Neural cell (in vitro differentiated cells): Measurements from ENCODE around the gene SEMA3F. TPM values are rescaled to one million over a fixed set of nuclear protein-coding genes. Genes with fewer than 3 reads are reported as not detected.

Experiments
- H2AFZ ChIP-seq: fragments of 200-600, 300-800 bp; sonication (generic), shearing (Covaris generic); 2 replicates; pipeline ENCODE4 v1.6.0; 2014; ENCODE audit warnings: low read depth, mild to moderate bottlenecking, antibody characterized with exemption, low read length, moderate library complexity
- H3F3A ChIP-seq: fragments of 200-600 bp; shearing (Covaris generic); 2 replicates; pipeline ENCODE4 v1.6.1; 2016; ENCODE audit warnings: mild to moderate bottlenecking, moderate library complexity, mixed read lengths, antibody characterized with exemption, low read length; ENCODE audit not compliant: insufficient read depth, poor library complexity, severe bottlenecking
- H3K27ac ChIP-seq: fragments of 200-600, 300-800 bp; sonication (generic), shearing (Covaris generic); 2 replicates; pipeline ENCODE4 v1.5.1; 2014; ENCODE audit warnings: mild to moderate bottlenecking, low read length, moderate library complexity
- H3K27me3 ChIP-seq: fragments of 300-800, 200-600 bp; sonication (generic), shearing (Covaris generic); 2 replicates; pipeline ENCODE4 v1.6.0; 2014; ENCODE audit warnings: mild to moderate bottlenecking, low read depth, low read length, moderate library complexity; ENCODE audit not compliant: insufficient read depth
- H3K36me3 ChIP-seq: fragments of 300-800, 200-600 bp; sonication (generic), shearing (Covaris generic); 2 replicates; pipeline ENCODE4 v1.5.1; 2014; ENCODE audit warnings: mild to moderate bottlenecking, antibody characterized with exemption, low read length, moderate library complexity; ENCODE audit not compliant: insufficient read depth
- H3K4me2 ChIP-seq: fragments of 300-800, 200-600 bp; sonication (generic), shearing (Covaris generic); 2 replicates; pipeline ENCODE4 v1.6.0; 2014; ENCODE audit warnings: mild to moderate bottlenecking, low read length
- H3K4me3 ChIP-seq: fragments of 300-800, 200-600 bp; sonication (generic), shearing (Covaris generic); 2 replicates; pipeline ENCODE4 v1.5.1; 2014; ENCODE audit warnings: mild to moderate bottlenecking, low read length, moderate library complexity
- H3K79me2 ChIP-seq: fragments of 200-600 bp; shearing (Covaris generic); replicated peaks from 2 replicates; pipeline ENCODE4 v1.6.0; 2014; ENCODE audit warnings: mild to moderate bottlenecking, low read length, moderate library complexity; ENCODE audit not compliant: insufficient read depth
- H3K9ac ChIP-seq: fragments of 300-800, 200-600 bp; sonication (generic), shearing (Covaris generic); 2 replicates; pipeline ENCODE4 v1.6.1; 2016; ENCODE audit warnings: mild to moderate bottlenecking, low read length, mixed read lengths
- H3K9me2 ChIP-seq: fragments of 200-600 bp; shearing (Covaris generic); 2 replicates; pipeline ENCODE4 v1.6.1; 2016; ENCODE audit warnings: mild to moderate bottlenecking, low read length, mixed read lengths; ENCODE audit not compliant: insufficient read depth
- H3K9me3 ChIP-seq: fragments of 200-600, 300-800 bp; sonication (generic), shearing (Covaris generic); 2 replicates; pipeline ENCODE4 v1.6.1; 2016; ENCODE audit warnings: mild to moderate bottlenecking, mixed run types, low read length, moderate library complexity, mixed read lengths
- H4K20me1 ChIP-seq: fragments of 200-600 bp; shearing (Covaris generic); 2 replicates; pipeline ENCODE4 v1.6.1; 2016; ENCODE audit warnings: mild to moderate bottlenecking, mixed run types; ENCODE audit not compliant: insufficient read depth
- CTCF ChIP-seq: fragments of 450-650 bp; IDR thresholded peaks from 2 replicates; pipeline ENCODE4 v1.5.1; 2014; ENCODE audit warnings: antibody characterized with exemption, mild to moderate bottlenecking, moderate library complexity; ENCODE audit not compliant: poor library complexity, severe bottlenecking
- EP300 ChIP-seq: fragments of 450-650 bp; conservative IDR thresholded peaks from 2 replicates; pipeline ENCODE4 v1.6.1; 2014; ENCODE audit warnings: antibody characterized with exemption, mild to moderate bottlenecking, moderate library complexity; ENCODE audit not compliant: poor library complexity, severe bottlenecking
- EZH2 ChIP-seq: fragments of 200-600, 300-800 bp; shearing (Covaris generic), sonication (generic); IDR thresholded peaks from 2 replicates; pipeline ENCODE4 v1.6.1; 2014; ENCODE audit warnings: antibody characterized with exemption, low read length, borderline replicate concordance, mild to moderate bottlenecking; ENCODE audit not compliant: insufficient read depth, poor library complexity, severe bottlenecking
- MXI1 ChIP-seq: fragments of 450-650 bp; conservative IDR thresholded peaks from 2 replicates; pipeline ENCODE4 v1.6.1; 2014; ENCODE audit warnings: antibody characterized with exemption, mild to moderate bottlenecking; ENCODE audit not compliant: poor library complexity, severe bottlenecking
- POLR2AphosphoS5 ChIP-seq: IDR thresholded peaks from 2 replicates; pipeline ENCODE4 v1.6.1; 2012
- RAD21 ChIP-seq: fragments of 450-650 bp; conservative IDR thresholded peaks from 2 replicates; pipeline ENCODE4 v1.6.1; 2014; ENCODE audit warnings: antibody characterized with exemption, mild to moderate bottlenecking, moderate library complexity
- REST ChIP-seq: IDR thresholded peaks from 2 replicates; pipeline ENCODE4 v1.6.1; 2012; ENCODE audit warnings: borderline replicate concordance
- SMC3 ChIP-seq: fragments of 450-650 bp; conservative IDR thresholded peaks from 2 replicates; pipeline ENCODE4 v1.6.1; 2014; ENCODE audit warnings: antibody characterized with exemption, mild to moderate bottlenecking, moderate library complexity; ENCODE audit not compliant: poor library complexity
- TAF1 ChIP-seq: IDR thresholded peaks from 2 replicates; pipeline ENCODE4 v1.6.1; 2012; ENCODE audit warnings: low read depth
- polyA plus RNA-seq: library from polyadenylated mRNA; depleted of rRNA; stranded (reverse); fragments of >200 nt; gene quantifications from 2 replicates; pipeline ENCODE4 v1.2.3, GENCODE V29; 2014

The SEMA3F gene
- polyA plus RNA-seq, 1 donor from 2014 or later, result 17.0 TPM

- Histone ChIP-seq H3F3A (no peaks in the 10 kb centered on the region), H4K20me1 (no peaks in the 10 kb centered on the region), H3K4me2 (no peak overlapping the region), H2AFZ (no peak overlapping the region), H3K9ac (no peak overlapping the region), H3K4me3 (no peak overlapping the region), H3K27ac (no peak overlapping the region), H3K9me3 (no peaks in the 10 kb centered on the region), H3K36me3 (no peaks in the 10 kb centered on the region), H3K27me3 (no peaks in the 10 kb centered on the region), H3K79me2 (no peaks in the 10 kb centered on the region), H3K9me2 (no peaks in the 10 kb centered on the region)
- no peak for TF ChIP-seq RAD21
- TF ChIP-seq SMC3, result no peak
- no peak for TF ChIP-seq EZH2
- no peak for TF ChIP-seq MXI1
- TF ChIP-seq REST, result no peak
- TF ChIP-seq CTCF, result no peak
- TF ChIP-seq TAF1, result no peak
Observed at GRCh38 chr3:50136714-50137405, 18.3 kb upstream of the SEMA3F start.

- H3K9me2 ChIP-seq, result no peaks in the 10 kb centered on the region
- H2AFZ ChIP-seq, result no peak overlapping the region
- no peak overlapping the region for H3K4me3 ChIP-seq
- H3K9ac ChIP-seq, result no peak overlapping the region
- H3K4me2 ChIP-seq, result no peak overlapping the region
- no peak overlapping the region for H3K27ac ChIP-seq
- no peaks in the 10 kb centered on the region for H4K20me1 ChIP-seq
- no peaks in the 10 kb centered on the region for H3K9me3 ChIP-seq
- no peaks in the 10 kb centered on the region for H3K36me3 ChIP-seq
- no peaks in the 10 kb centered on the region for H3F3A ChIP-seq
- H3K27me3 ChIP-seq, result no peaks in the 10 kb centered on the region
- H3K79me2 ChIP-seq, result no peaks in the 10 kb centered on the region
- TF ChIP-seq EP300 (no peak), SMC3 (no peak), CTCF (no peak), TAF1 (no peak), RAD21 (no peak), POLR2AphosphoS5 (no peak), EZH2 (no peak), REST (no peak), MXI1 (no peak)
Observed at GRCh38 chr3:50137531-50137930, 17.6 kb upstream of the SEMA3F start.
